Gastrocnemius medialis (tissue), 4 donors: ENCODE results near the gene MICU1. TPM values are rescaled to one million over a fixed set of nuclear protein-coding genes. Genes with fewer than 3 reads are reported as not detected.

ENCODE experiments used
- ATAC-seq, 2 donors: fragments of 150-250 bp; one replicate each; pipeline ENCODE4 v1.9.1; 2016
- DNase-seq, 2 donors: peaks; one replicate each; pipeline ENCODE4 v3.0.0-alpha.2; 2019
- H3K27ac ChIP-seq, 4 donors: fragments of 200-600 bp; sonication (generic); 1 replicate in 1 of 4; 2 replicates in 3 of 4; pipeline ENCODE4 v1.5.1; 2016 to 2018; ENCODE audit warnings: mild to moderate bottlenecking in 2 of 4, moderate library complexity in 1 of 4
- H3K27me3 ChIP-seq, 3 donors: fragments of 200-600 bp; sonication (generic) in 2 of 3; 1 replicate in 1 of 3; 2 replicates in 2 of 3; pipeline versions ENCODE4 v1.5.1 to v1.6.0; 2016 to 2019; ENCODE audit warnings: mild to moderate bottlenecking in 1 of 3, moderate library complexity in 1 of 3
- H3K36me3 ChIP-seq, 2 donors: fragments of 200-600 bp; sonication (generic) in 1 of 2; one replicate each; pipeline ENCODE4 v1.5.1; 2017 to 2018
- H3K4me1 ChIP-seq, 2 donors: fragments of 200-600 bp; sonication (generic) in 1 of 2; one replicate each; pipeline ENCODE4 v1.5.1; 2016 to 2017; ENCODE audit warnings: mild to moderate bottlenecking in 2 of 2
- H3K4me3 ChIP-seq, 4 donors: fragments of 200-600 bp; sonication (generic) in 3 of 4; 1 replicate in 1 of 4; 2 replicates in 3 of 4; pipeline ENCODE4 v1.5.1; 2016 to 2019; ENCODE audit warnings: mild to moderate bottlenecking in 2 of 4
- H3K9me3 ChIP-seq, 3 donors: fragments of 200-600 bp; sonication (generic) in 2 of 3; 1 replicate in 1 of 3; 2 replicates in 2 of 3; pipeline ENCODE4 v1.5.1; 2016 to 2019
- CTCF ChIP-seq, 5 experiments: fragments of 450-650 bp in 3 of 5; fragments of 200-600 bp in 2 of 5; sonication (generic) in 2 of 5; IDR thresholded peaks in 4 of 5; conservative IDR thresholded peaks in 1 of 5; 1 replicate in 4 of 5; 2 replicates in 1 of 5; pipeline ENCODE4 v1.5.1; 2016 to 2019; ENCODE audit warnings: antibody characterized with exemption in 5 of 5, mild to moderate bottlenecking in 3 of 5, moderate library complexity in 3 of 5
- POLR2A ChIP-seq, 2 donors: fragments of 450-650 bp; IDR thresholded peaks; one replicate each; pipeline ENCODE4 v1.6.1; 2017; ENCODE audit warnings: antibody characterized with exemption in 2 of 2, mild to moderate bottlenecking in 2 of 2, moderate library complexity in 2 of 2
- in situ Hi-C, 4 donors: fragments of 200-750 bp; cut with MboI; loops; one replicate each; pipeline versions ENCODE4 v1.15.0 to v1.8.0; 2017; ENCODE audit warnings: low sequenced_read_pairs in 4 of 4
- intact Hi-C: fragments of 100-400 bp; cut with DNase I; formaldehyde crosslinking; loops from one replicate; pipeline ENCODE4 v1.15.1; 2023; ENCODE audit warnings: low total_unique reads
- total RNA-seq, 4 donors: library from RNA; depleted of rRNA; stranded (reverse); fragments of >200 nt; gene quantifications; one replicate each; pipeline versions ENCODE4 v1.1.0 to v1.2.3, GENCODE V29; 2016

MICU1 gene
- total RNA-seq, 4 donors from 2014 or later: 42.7 to 62.2 (median 51.9) TPM

GRCh38 chr10:72622271-72622670, 3.6 kb downstream of the MICU1 start:
- no peaks in the 10 kb centered on the region for H3K27me3 ChIP-seq
- intact Hi-C loops: loop anchor here (10.0 kb wide), 1 partner anchor 213 kb away; no protein-coding TSS in a partner anchor
- no peak for TF ChIP-seq CTCF (IDR thresholded peaks at IDR 0.05 in 4 of 5, conservative IDR thresholded peaks at IDR 0.05 in 1 of 5)
- no peak for TF ChIP-seq POLR2A (IDR thresholded peaks at IDR 0.05)
- peaks cover 13 to 18% of the 10 kb centered on the region in 2 donors for H3K4me1 ChIP-seq
- ATAC-seq (no peak), DNase-seq (no peak)
- in situ Hi-C loops: loop anchor here in 1 of 4 donors (10.0 kb wide), 1 partner anchor 63 kb away; no protein-coding TSS in a partner anchor
- no peak overlapping the region for H3K4me3 ChIP-seq
- no peak overlapping the region for H3K27ac ChIP-seq
- H3K9me3 ChIP-seq: no peaks in the 10 kb centered on the region
- no peaks in the 10 kb centered on the region for H3K36me3 ChIP-seq

DNA sequence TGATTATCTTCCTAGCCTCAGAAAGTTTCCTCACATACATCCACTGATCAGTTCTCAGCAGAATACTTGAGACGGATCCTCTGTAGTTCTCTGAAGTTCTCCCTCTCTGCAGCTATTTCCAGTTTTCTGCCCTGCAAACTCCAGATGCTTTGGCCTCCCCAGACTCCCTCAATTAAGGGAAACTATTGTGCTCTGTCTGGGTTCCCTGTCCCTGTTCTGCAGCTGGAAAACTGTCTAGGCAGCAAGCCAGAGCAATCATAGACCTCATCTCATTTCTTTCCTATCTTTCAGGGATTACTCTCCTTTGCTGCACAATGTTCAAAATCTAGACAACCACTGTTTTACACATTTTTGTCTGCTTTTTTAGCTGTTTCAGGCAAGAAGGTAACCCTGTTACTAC, 9.2 kb downstream of the MICU1 start:
- no peak for ATAC-seq
- no peak for DNase-seq
- no peak overlapping the region for H3K27ac ChIP-seq
- peaks cover 9 to 11% of the 10 kb centered on the region in 2 donors for H3K4me1 ChIP-seq
- no peak overlapping the region for H3K4me3 ChIP-seq
- in situ Hi-C loops: no loop called here
- TF ChIP-seq POLR2A (IDR thresholded peaks at IDR 0.05) (no peak), CTCF (IDR thresholded peaks at IDR 0.05 in 4 of 5, conservative IDR thresholded peaks at IDR 0.05 in 1 of 5) (no peak)
- no peaks in the 10 kb centered on the region for H3K9me3 ChIP-seq
- H3K27me3 ChIP-seq: no peaks in the 10 kb centered on the region
- intact Hi-C loops: no loop called here
- H3K36me3 ChIP-seq: no peaks in the 10 kb centered on the region

- ATAC-seq: no peak
- intact Hi-C loops: no loop called here
- Histone ChIP-seq H3K36me3 (no peaks in the 10 kb centered on the region), H3K4me1 (peaks cover 9 to 11% of the 10 kb centered on the region in 2 donors), H3K27ac (no peak overlapping the region), H3K27me3 (no peaks in the 10 kb centered on the region), H3K9me3 (no peaks in the 10 kb centered on the region), H3K4me3 (no peak overlapping the region)
- DNase-seq: no peak
- TF ChIP-seq POLR2A (IDR thresholded peaks at IDR 0.05) (no peak), CTCF (IDR thresholded peaks at IDR 0.05 in 4 of 5, conservative IDR thresholded peaks at IDR 0.05 in 1 of 5) (no peak)
- in situ Hi-C loops: no loop called here
Observed at GRCh38 chr10:72615970-72616369, 9.9 kb downstream of the MICU1 start.

DNA sequence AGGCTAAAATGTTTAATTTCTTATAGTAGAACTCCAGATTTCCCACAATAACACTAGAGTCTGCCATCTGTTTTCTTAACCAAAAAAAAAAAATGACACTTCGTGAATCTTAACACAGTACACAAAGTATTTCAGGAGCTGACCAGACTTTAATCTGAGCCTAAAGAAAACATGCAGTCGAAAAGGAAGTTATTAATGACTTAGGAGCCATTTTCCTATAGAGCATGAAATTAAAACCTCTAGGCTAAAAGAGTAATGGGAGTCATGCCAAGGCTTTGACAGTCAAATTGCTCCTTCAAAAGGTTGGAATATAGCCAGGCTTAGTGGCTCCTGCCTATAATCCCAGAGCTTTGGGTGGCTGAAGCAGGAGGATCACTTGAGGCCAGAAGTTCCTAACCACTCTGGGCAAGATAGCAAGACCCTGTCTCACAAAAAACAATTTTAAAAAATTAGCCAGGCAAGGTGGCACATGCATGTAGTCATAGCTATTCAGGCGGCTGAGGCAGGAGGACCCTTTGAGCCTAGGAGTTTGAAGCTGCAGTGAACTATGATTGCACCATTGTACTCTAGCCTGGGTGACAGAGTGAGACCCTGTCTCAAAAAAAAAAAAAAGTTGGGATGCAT, 13.6 kb downstream of the MICU1 start:
- H3K4me3 ChIP-seq: peak overlapping the region; percentile 12 to 35 (median 26)
- DNase-seq: no peak
- in situ Hi-C loops: no loop called here
- no peak for ATAC-seq
- TF ChIP-seq CTCF (IDR thresholded peaks at IDR 0.05 in 4 of 5, conservative IDR thresholded peaks at IDR 0.05 in 1 of 5) (no peak), POLR2A (IDR thresholded peaks at IDR 0.05) (no peak)
- intact Hi-C loops: no loop called here
- H3K4me1 ChIP-seq: peaks cover 11 to 12% of the 10 kb centered on the region in 2 donors
- H3K27me3 ChIP-seq: no peaks in the 10 kb centered on the region
- H3K9me3 ChIP-seq: no peaks in the 10 kb centered on the region
- H3K27ac ChIP-seq: peak overlapping the region; percentile 31 to 70 (median 60)
- H3K36me3 ChIP-seq: no peaks in the 10 kb centered on the region
